H1 (cell line): ENCODE data around the gene ADAMTS17. TPM values are rescaled to one million over a fixed set of nuclear protein-coding genes. Genes with fewer than 3 reads are reported as not detected.

Experiments used
- CTCF ChIA-PET: fragments of 300-600 bp; sonication (Branson Sonifier 250); formaldehyde crosslinking; loops from one replicate; lab custom pipeline; 2021; ENCODE audit not compliant: partially characterized antibody; lab: Charles Lee
- POLR2A ChIA-PET: fragments of 300-600 bp; sonication (Branson Sonifier 250); formaldehyde crosslinking; loops from one replicate; lab custom pipeline; 2021; ENCODE audit warnings: inconsistent platforms; ENCODE audit not compliant: partially characterized antibody; lab: Charles Lee
- DNase-seq, 2 experiments: peaks; one replicate each; pipeline versions ENCODE4 v3.0.0 to v3.0.0-alpha.2; 2010 to 2022; ENCODE audit warnings: low spot score in 2 of 2, low read depth in 1 of 2, mixed read lengths in 1 of 2
- FAIRE-seq: peaks from 2 replicates; lab custom pipeline; 2011; peaks lifted over from hg19 to GRCh38; lab: Jason Lieb, UNC
- H2AFZ ChIP-seq: 2 replicates; pipeline ENCODE4 v1.8.1; 2012; ENCODE audit warnings: low read length, inconsistent platforms
- H2AK5ac ChIP-seq: 2 replicates; pipeline ENCODE4 v1.6.1; 2013; ENCODE audit warnings: low read depth, low read length
- H2BK120ac ChIP-seq: replicated peaks from 2 replicates; pipeline ENCODE3; 2013; ENCODE audit warnings: low read depth, low read length, inconsistent platforms
- H2BK12ac ChIP-seq: 2 replicates; pipeline ENCODE4 v1.6.1; 2013; ENCODE audit warnings: low read depth, low read length
- H2BK15ac ChIP-seq: 2 replicates; pipeline ENCODE4 v1.6.1; 2013; ENCODE audit warnings: low read length
- H2BK20ac ChIP-seq: 2 replicates; pipeline ENCODE4 v1.6.1; 2013; ENCODE audit warnings: low read length
- H2BK5ac ChIP-seq: 2 replicates; pipeline ENCODE4 v1.6.1; 2013; ENCODE audit warnings: low read depth, low read length
- H3K14ac ChIP-seq: 2 replicates; pipeline ENCODE4 v1.6.1; 2013; ENCODE audit warnings: inconsistent platforms; ENCODE audit not compliant: insufficient read length
- H3K18ac ChIP-seq: 2 replicates; pipeline ENCODE4 v1.6.1; 2013; ENCODE audit warnings: low read length; ENCODE audit errors: extremely low read depth
- H3K23ac ChIP-seq: 2 replicates; pipeline ENCODE4 v1.6.1; 2013; ENCODE audit warnings: inconsistent platforms; ENCODE audit not compliant: insufficient read length
- H3K23me2 ChIP-seq: 2 replicates; pipeline ENCODE4 v1.6.1; 2013; ENCODE audit warnings: low read depth, low read length
- H3K27ac ChIP-seq: 2 replicates; pipeline ENCODE4 v1.6.1; 2011; ENCODE audit warnings: low read depth, low read length, inconsistent platforms
- H3K27me3 ChIP-seq, 4 experiments: replicated peaks in 1 of 4; 1 replicate in 1 of 4; 2 replicates in 3 of 4; pipeline versions ENCODE4 v1.6.1 to v1.8.1; 2011 to 2013; ENCODE audit warnings: low read length in 3 of 4, mild to moderate bottlenecking in 3 of 4, inconsistent platforms in 2 of 4, mixed read lengths in 2 of 4, moderate library complexity in 1 of 4; ENCODE audit not compliant: control insufficient read depth in 3 of 4, insufficient read depth in 3 of 4; ENCODE audit errors: extremely low read depth in 1 of 4
- H3K36me3 ChIP-seq, 4 experiments: 2 replicates each; pipeline versions ENCODE4 v1.6.1 to v1.8.1; 2011 to 2013; ENCODE audit warnings: mild to moderate bottlenecking in 4 of 4, low read length in 3 of 4, moderate library complexity in 2 of 4, control low read depth in 1 of 4, inconsistent platforms in 1 of 4; ENCODE audit not compliant: insufficient read depth in 4 of 4, control insufficient read depth in 2 of 4
- H3K4ac ChIP-seq: replicated peaks from 2 replicates; pipeline ENCODE3; 2013; ENCODE audit warnings: low read length, low read depth, mixed read lengths, inconsistent platforms; ENCODE audit not compliant: insufficient read length
- H3K4me1 ChIP-seq, 4 experiments: replicated peaks in 1 of 4; 1 replicate in 1 of 4; 2 replicates in 3 of 4; pipeline versions ENCODE4 v1.6.1 to v1.8.1; 2011 to 2013; ENCODE audit warnings: low read length in 3 of 4, inconsistent platforms in 2 of 4, mixed read lengths in 1 of 4; ENCODE audit not compliant: insufficient read depth in 4 of 4, control insufficient read depth in 3 of 4
- H3K4me2 ChIP-seq, 2 experiments: 2 replicates each; pipeline versions ENCODE4 v1.6.1 to v1.8.1; 2011 to 2013; ENCODE audit warnings: low read depth in 2 of 2, low read length in 2 of 2, control low read depth in 1 of 2, inconsistent platforms in 1 of 2, mild to moderate bottlenecking in 1 of 2; ENCODE audit not compliant: insufficient read depth in 1 of 2
- H3K4me3 ChIP-seq, 4 experiments: fragments of 200-600, 300-600 bp in 1 of 4; sonication (generic), shearing (Covaris generic), sonication (Bioruptor Twin) in 1 of 4; 2 replicates each; pipeline versions ENCODE4 v1.5.1 to v1.8.1; 2011 to 2016; ENCODE audit warnings: low read length in 4 of 4, low read depth in 3 of 4, control low read depth in 2 of 4, inconsistent platforms in 2 of 4, mild to moderate bottlenecking in 2 of 4, mixed read lengths in 1 of 4, moderate library complexity in 1 of 4; ENCODE audit not compliant: insufficient read depth in 2 of 4; ENCODE audit errors: extremely low read depth in 1 of 4
- H3K56ac ChIP-seq: replicated peaks from 2 replicates; pipeline ENCODE3; 2013; ENCODE audit warnings: low read depth, mild to moderate bottlenecking, mixed read lengths, low read length, inconsistent platforms; ENCODE audit not compliant: insufficient read length
- H3K79me1 ChIP-seq: 2 replicates; pipeline ENCODE4 v1.6.1; 2013; ENCODE audit warnings: low read depth, low read length, control low read depth
- H3K79me2 ChIP-seq, 2 experiments: 2 replicates each; pipeline versions ENCODE4 v1.6.1 to v1.8.1; 2012 to 2013; ENCODE audit warnings: low read length in 2 of 2, mild to moderate bottlenecking in 2 of 2, inconsistent platforms in 1 of 2; ENCODE audit not compliant: insufficient read depth in 2 of 2, control insufficient read depth in 1 of 2
- H3K9ac ChIP-seq, 4 experiments: replicated peaks in 1 of 4; 1 replicate in 1 of 4; 2 replicates in 3 of 4; pipeline versions ENCODE4 v1.6.1 to v1.8.1; 2011 to 2013; ENCODE audit warnings: low read depth in 3 of 4, low read length in 3 of 4, control low read depth in 2 of 4, mild to moderate bottlenecking in 2 of 4, moderate library complexity in 2 of 4, inconsistent platforms in 1 of 4; ENCODE audit errors: extremely low read depth in 1 of 4
- H3K9me3 ChIP-seq, 2 experiments: 2 replicates each; pipeline versions ENCODE4 v1.6.1 to v1.8.1; 2012 to 2013; ENCODE audit warnings: mild to moderate bottlenecking in 2 of 2, moderate library complexity in 2 of 2, control low read depth in 1 of 2, inconsistent platforms in 1 of 2, low read depth in 1 of 2, low read length in 1 of 2, mixed read lengths in 1 of 2; ENCODE audit not compliant: insufficient read depth in 2 of 2
- H4K20me1 ChIP-seq, 2 experiments: replicated peaks in 1 of 2; 2 replicates each; pipeline versions ENCODE3 to v1.8.1; 2011 to 2013; ENCODE audit warnings: inconsistent platforms in 2 of 2, low read length in 2 of 2, mild to moderate bottlenecking in 1 of 2; ENCODE audit not compliant: insufficient read depth in 2 of 2, control insufficient read depth in 1 of 2
- H4K5ac ChIP-seq: 2 replicates; pipeline ENCODE4 v1.6.1; 2013; ENCODE audit warnings: low read length, low read depth, mixed read lengths, inconsistent platforms; ENCODE audit not compliant: insufficient read length
- H4K8ac ChIP-seq: 2 replicates; pipeline ENCODE4 v1.8.0; 2013; ENCODE audit warnings: mild to moderate bottlenecking, moderate library complexity, low read length, inconsistent platforms; ENCODE audit not compliant: insufficient read depth; ENCODE audit errors: extremely low read depth
- H4K91ac ChIP-seq: replicated peaks from 2 replicates; pipeline ENCODE3; 2013; ENCODE audit warnings: low read length, mixed read lengths, inconsistent platforms; ENCODE audit not compliant: insufficient read length
- CBX5 ChIP-seq: fragments of 300-800, 300-1000 bp; sonication (generic); IDR thresholded peaks from 2 replicates; pipeline ENCODE4 v1.7.1; 2016; ENCODE audit warnings: antibody characterized with exemption, low read length, low read depth
- CEBPB ChIP-seq: IDR thresholded peaks from 2 replicates; pipeline ENCODE4 v1.6.1; 2012; ENCODE audit warnings: low read depth, low read length
- GABPA ChIP-seq: IDR thresholded peaks from 2 replicates; pipeline ENCODE4 v1.6.1; 2011; ENCODE audit warnings: mild to moderate bottlenecking, low read length, moderate library complexity, borderline replicate concordance; ENCODE audit not compliant: insufficient read depth
- GTF2F1 ChIP-seq: IDR thresholded peaks from 2 replicates; pipeline ENCODE4 v1.6.1; 2012; ENCODE audit warnings: low read depth, low read length, improper control_type of control experiment, borderline replicate concordance
- JUND ChIP-seq: IDR thresholded peaks from 2 replicates; pipeline ENCODE4 v1.6.1; 2011; ENCODE audit warnings: mild to moderate bottlenecking, improper control_type of control experiment, low read length
- KDM1A ChIP-seq: fragments of 200-600, 300-600 bp; sonication (generic); IDR thresholded peaks from 2 replicates; pipeline ENCODE4 v1.7.1; 2016; ENCODE audit warnings: mild to moderate bottlenecking, low read length, borderline replicate concordance
- KDM5A ChIP-seq: fragments of 200-600 bp; IDR thresholded peaks from 2 replicates; pipeline ENCODE4 v1.7.1; 2012; ENCODE audit warnings: mild to moderate bottlenecking, low read length, inconsistent platforms, mixed read lengths
- POLR2A ChIP-seq, 2 experiments: IDR thresholded peaks; 1 replicate in 1 of 2; 2 replicates in 1 of 2; pipeline ENCODE4 v1.6.1; 2011; ENCODE audit warnings: low read depth in 2 of 2, low read length in 2 of 2, mild to moderate bottlenecking in 2 of 2; ENCODE audit errors: control extremely low read depth in 1 of 2
- SP2 ChIP-seq: IDR thresholded peaks from 2 replicates; pipeline ENCODE4 v1.6.1; 2012; ENCODE audit warnings: mild to moderate bottlenecking, low read length, inconsistent platforms
- YY1 ChIP-seq: IDR thresholded peaks from 2 replicates; pipeline ENCODE4 v1.6.1; 2011; ENCODE audit warnings: low read depth, mild to moderate bottlenecking, low read length
- WGBS, 2 experiments: shearing (Covaris generic) in 1 of 2; methylation state at CpG; one replicate each; pipeline versions ENCODE4 v1.1.6 to v1.1.7; 2013 to 2015; ENCODE audit warnings: low lambda C conversion rate in 2 of 2, mixed read lengths in 2 of 2, inconsistent platforms in 1 of 2, low coverage in 1 of 2, missing lambda C conversion rate in 1 of 2; ENCODE audit not compliant: insufficient replicate concordance in 2 of 2, insufficient coverage in 1 of 2, insufficient read length in 1 of 2; ENCODE audit errors: extremely low coverage in 1 of 2, missing lambda C conversion rate in 1 of 2; 5-methylcytosine and 5-hydroxymethylcytosine counted together
- polyA plus RNA-seq, 7 experiments: library from polyadenylated mRNA; depleted of rRNA in 3 of 7; stranded (reverse) in 5 of 7; unstranded in 2 of 7; fragments of >200 nt in 5 of 7; fragments of 200-250 nt in 2 of 7; gene quantifications; 1 replicate in 5 of 7; 2 replicates in 1 of 7; 4 replicates in 1 of 7; pipeline versions ENCODE4 v1.2.1 to v1.2.3, GENCODE V29; 2011 to 2013; ENCODE audit warnings: missing spikeins in 2 of 7, mixed read lengths in 2 of 7
- total RNA-seq: library from RNA; stranded (reverse); fragmentation: NEBNext Ultra II Directional; extraction: Animal tissue kit (Norgen Biotek cat#: 25700); gene quantifications from 2 replicates; pipeline ENCODE4 v1.2.1, GENCODE V29; 2021
- TF ChIP-seq, protein P1 (sequence below): IDR thresholded peaks from 2 replicates; pipeline ENCODE4 v1.6.1; 2012; ENCODE audit warnings: inconsistent platforms

Gene ADAMTS17
- total and polyA plus RNA-seq, 2 of the 8 experiments (the other 6 are each of a cell fraction or from before 2014, with no cell fraction given), result 0.51 to 1.7 TPM

DNA sequence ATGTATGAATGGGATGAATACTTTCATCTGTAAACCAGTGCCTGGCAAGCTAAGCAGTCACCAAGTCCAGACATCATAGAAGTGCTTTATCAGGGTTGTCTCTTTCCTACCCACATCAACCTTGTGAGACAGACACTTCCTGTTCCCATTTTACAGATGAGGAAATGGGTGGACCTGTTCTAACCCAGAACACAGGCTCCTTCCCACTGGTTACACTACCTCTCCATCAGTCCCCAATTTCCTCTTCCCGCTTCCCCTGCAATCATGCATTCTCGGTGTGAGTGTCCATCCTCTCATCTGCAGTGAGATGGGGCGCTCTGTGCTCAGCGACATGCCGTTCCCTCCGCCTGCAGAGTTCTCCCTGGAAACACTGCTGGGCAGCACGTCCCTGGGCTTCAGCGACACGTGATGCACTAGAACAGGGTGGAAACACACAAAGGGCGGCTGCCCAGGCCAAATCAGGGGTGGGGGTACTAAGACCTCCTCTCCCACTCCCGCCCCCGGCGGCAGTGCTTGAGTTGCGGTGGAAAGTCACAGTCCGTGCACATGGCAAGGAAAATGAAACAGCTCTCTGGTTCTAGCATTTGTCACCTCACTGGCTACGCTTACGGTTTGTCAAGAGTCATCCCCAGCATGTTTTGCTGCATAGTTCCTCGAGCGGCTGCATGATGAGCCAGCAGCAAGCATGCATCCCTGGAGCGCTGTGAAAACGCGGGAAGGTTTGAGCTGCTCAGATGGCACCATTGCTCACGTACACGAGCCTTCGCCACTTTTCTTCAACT, 201.1 kb downstream of the ADAMTS17 start:
- H2BK12ac ChIP-seq, result 0 out of 2 replicates have a peak overlapping the region, but pooled peaks have one; percentile 23
- no peak overlapping the region for H4K91ac ChIP-seq
- no peak for FAIRE-seq
- no peaks in the 10 kb centered on the region; the same call in 1 of the 2 replicates for H3K23me2 ChIP-seq
- no peak overlapping the region for H4K5ac ChIP-seq
- H3K4me3 ChIP-seq, result no peak overlapping the region
- H3K23ac ChIP-seq, result no peak overlapping the region
- no peak overlapping the region for H2BK15ac ChIP-seq
- 0 out of 2 replicates have a peak overlapping the region, but pooled peaks have one; percentile 39 for H2AK5ac ChIP-seq
- no peak overlapping the region for H3K9ac ChIP-seq
- H3K27me3 ChIP-seq, result no peaks in the 10 kb centered on the region
- H4K8ac ChIP-seq, result no peak overlapping the region
- POLR2A ChIA-PET, result no interaction called here
- H3K79me1 ChIP-seq, result no peaks in the 10 kb centered on the region
- H3K4me1 ChIP-seq, result no peaks in the 10 kb centered on the region
- H3K18ac ChIP-seq, result no peak overlapping the region; the same call in 1 of the 2 replicates
- no peak overlapping the region for H2BK5ac ChIP-seq
- TF ChIP-seq GABPA, result no peak
- no peak for TF ChIP-seq KDM5A
- no peak for TF ChIP-seq CBX5
- TF ChIP-seq SP2, result no peak
- TF ChIP-seq POLR2A (IDR thresholded peaks at IDR 0.05; ENCODE audit: control extremely low read depth in 1 of 2, low read depth in 2 of 2, low read length in 2 of 2), result no peak
- TF ChIP-seq, protein P1, sequence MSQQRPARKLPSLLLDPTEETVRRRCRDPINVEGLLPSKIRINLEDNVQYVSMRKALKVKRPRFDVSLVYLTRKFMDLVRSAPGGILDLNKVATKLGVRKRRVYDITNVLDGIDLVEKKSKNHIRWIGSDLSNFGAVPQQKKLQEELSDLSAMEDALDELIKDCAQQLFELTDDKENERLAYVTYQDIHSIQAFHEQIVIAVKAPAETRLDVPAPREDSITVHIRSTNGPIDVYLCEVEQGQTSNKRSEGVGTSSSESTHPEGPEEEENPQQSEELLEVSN, result no peak
- TF ChIP-seq YY1, result no peak
- no peak for TF ChIP-seq JUND
- no peak for TF ChIP-seq GTF2F1
- TF ChIP-seq KDM1A, result no peak
- no peak for TF ChIP-seq CEBPB
- TF ChIP-seq, all 59 proteins: peak for 0
- Histone ChIP-seq H3K14ac (no peak overlapping the region), H3K4ac (no peak overlapping the region), H3K79me2 (no peaks in the 10 kb centered on the region), H3K36me3 (no peaks in the 10 kb centered on the region), H3K27ac (no peak overlapping the region), H2BK20ac (no peak overlapping the region), H2BK120ac (no peak overlapping the region), H3K4me2 (no peak overlapping the region), H3K56ac (no peak overlapping the region), H4K20me1 (no peaks in the 10 kb centered on the region), H2AFZ (no peak overlapping the region; the same call in 1 of the 2 replicates), H3K9me3 (no peaks in the 10 kb centered on the region)
- no peak for DNase-seq
- WGBS, 2 experiments, result 95% methylated on average over 21 of the region's 25 CpGs; no CpG with 5 or more reads in 1 of the 2 experiments
- CTCF ChIA-PET, result interaction anchor here (1.0 to 2.4 kb wide), 4 partner anchors 8 to 199 kb away, joined by 3 to 9 read pairs (median 4); no protein-coding TSS in a partner anchor
